Posterior cingulate gyrus (tissue), 11 donors: Measurements from ENCODE around the gene KCNS1.
"Not testable (repeated sequence)": the region's sequence is repeated elsewhere in the genome, so short reads cannot be mapped to it uniquely, and the experiment has no call there.

ENCODE experiments used
- DNase-seq, 10 donors: peaks; one replicate each; pipeline versions ENCODE4 v3.0.0 to v3.0.0-alpha.2; 2020 to 2021; ENCODE audit warnings: mixed read lengths in 3 of 10
- intact Hi-C: fragments of 100-400 bp; cut with DNase I; formaldehyde crosslinking; loops from one replicate; pipeline ENCODE4 v1.15.1; 2023

KCNS1 gene

DNA sequence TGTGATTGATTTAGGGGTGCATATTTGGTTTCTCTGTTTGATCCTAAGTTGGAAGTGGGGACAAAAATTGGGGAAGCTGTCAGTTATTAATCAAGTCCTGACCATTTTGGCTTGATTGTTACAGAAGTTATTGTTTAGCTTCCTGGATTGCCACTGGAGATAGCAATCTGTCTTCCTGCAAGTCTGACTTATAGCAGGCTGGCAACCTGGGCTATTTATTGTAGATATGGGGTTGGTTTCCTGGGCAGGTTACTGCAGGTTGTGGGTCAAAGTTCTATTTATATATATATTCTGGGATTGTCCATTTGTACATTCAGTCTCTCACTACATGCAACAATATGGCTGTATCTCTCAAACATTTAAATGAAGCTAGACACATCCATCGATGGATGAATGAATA is 17.8 kb downstream of the KCNS1 start:
- intact Hi-C loops: no loop called here
- DNase-seq: no peak

GRCh38 chr20:45082468-45082867 is 18.5 kb downstream of the KCNS1 start:
- intact Hi-C loops: no loop called here

GRCh38 chr20:45080867-45081624 is 19.9 kb downstream of the KCNS1 start:
- DNase-seq: no peak
- intact Hi-C loops: no loop called here

More at GRCh38 chr20:45082468-45082867, 18.5 kb downstream of the KCNS1 start:
- no peak for DNase-seq

- intact Hi-C loops: no loop called here
- no peak for DNase-seq
Measured at GRCh38 chr20:45077559-45077958, 23.4 kb downstream of the KCNS1 start.

- no peak for DNase-seq
- intact Hi-C loops: no loop called here
Measured at GRCh38 chr20:45073221-45073620, 27.7 kb downstream of the KCNS1 start.

GRCh38 chr20:45072066-45072465 is 28.9 kb downstream of the KCNS1 start:
- DNase-seq: no peak
- intact Hi-C loops: no loop called here

- no peak for DNase-seq
- intact Hi-C loops: no loop called here
Measured at GRCh38 chr20:45070932-45071632, 29.8 kb downstream of the KCNS1 start.

GRCh38 chr20:45069261-45069660 is 31.7 kb downstream of the KCNS1 start:
- no peak for DNase-seq
- intact Hi-C loops: no loop called here

DNA sequence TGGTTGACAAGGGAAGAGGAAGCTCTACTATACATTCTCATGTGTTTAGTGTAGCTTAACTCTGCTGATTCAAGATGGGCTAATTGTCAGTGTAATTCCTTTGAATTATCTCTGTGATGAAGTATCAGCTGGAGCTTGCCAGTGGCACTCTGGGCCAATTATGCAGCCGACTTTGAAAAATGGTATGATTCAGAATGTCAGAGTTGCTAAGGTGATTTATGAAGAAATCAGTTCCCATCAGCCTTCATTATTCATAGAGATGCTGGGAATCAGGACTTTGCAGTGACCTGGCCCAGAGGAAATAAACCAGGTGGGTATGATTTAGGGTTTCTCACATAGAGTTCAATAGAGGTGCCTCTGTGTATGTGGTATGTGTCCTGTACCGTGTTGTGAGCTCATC is 33.4 kb downstream of the KCNS1 start:
- intact Hi-C loops: no loop called here
- DNase-seq: no peak

GRCh38 chr20:45067087-45067486 is 33.8 kb downstream of the KCNS1 start:
- DNase-seq: no peak
- intact Hi-C loops: no loop called here

DNA sequence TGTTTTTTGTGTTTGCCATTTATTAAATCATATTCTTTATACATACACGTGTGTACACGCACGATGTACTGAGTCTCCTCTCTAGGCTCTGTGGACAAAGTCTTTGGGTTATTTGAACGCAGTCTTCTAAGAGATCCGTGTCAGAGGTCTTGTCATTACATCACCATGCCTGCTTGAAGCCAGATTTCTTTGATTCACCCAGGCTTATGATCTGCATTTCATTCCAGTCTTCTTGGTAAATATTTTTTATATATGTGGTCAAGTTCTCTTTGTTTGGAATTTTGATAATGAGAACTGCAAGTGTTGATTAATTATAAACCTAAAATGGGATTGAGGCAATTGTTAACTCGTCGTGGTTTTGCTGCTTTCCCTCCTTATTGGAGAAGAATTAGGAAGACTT is 34.6 kb downstream of the KCNS1 start:
- no peak for DNase-seq
- intact Hi-C loops: no loop called here

DNA sequence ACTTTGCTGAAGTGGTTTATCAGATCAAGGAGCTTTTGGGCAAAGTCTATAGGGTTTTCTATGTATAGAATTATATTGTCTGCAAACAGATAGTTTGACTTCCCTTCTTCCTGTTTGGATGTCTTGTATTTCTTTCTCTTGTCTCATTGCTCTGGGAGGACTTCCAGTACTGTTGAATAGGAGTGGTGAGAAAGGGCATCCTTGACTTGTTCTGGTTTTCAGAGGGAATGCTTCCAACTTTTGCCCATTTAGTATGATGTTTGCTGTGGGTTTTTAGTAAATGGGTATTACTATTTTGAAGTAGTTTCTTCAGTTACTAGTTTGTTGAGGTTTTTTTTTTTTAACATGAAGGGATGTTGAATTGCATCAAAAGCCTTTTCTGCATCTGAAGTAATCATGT is 36.1 kb downstream of the KCNS1 start:
- no peak for DNase-seq
- intact Hi-C loops: no loop called here

DNA sequence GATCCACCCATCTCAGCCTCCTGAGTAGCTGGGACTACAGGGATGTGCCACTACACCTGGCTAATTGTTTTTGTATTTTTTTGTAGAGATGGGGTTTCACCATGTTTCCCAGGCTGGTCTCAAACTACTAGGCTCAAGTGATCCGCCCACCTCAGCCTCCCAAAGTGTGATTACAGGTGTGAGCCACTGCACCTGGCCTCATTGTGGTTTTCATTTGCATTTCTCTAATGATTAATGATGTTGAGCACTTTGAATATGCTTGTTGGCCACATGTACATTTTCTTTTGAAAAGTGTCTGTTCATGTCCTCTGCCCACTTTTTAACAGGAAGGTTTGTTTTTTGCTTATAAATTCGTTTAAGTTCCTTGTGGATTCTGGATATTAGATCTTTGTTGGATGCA is 37.8 kb downstream of the KCNS1 start:
- DNase-seq, intact Hi-C loops: not testable (repeated sequence)

DNA sequence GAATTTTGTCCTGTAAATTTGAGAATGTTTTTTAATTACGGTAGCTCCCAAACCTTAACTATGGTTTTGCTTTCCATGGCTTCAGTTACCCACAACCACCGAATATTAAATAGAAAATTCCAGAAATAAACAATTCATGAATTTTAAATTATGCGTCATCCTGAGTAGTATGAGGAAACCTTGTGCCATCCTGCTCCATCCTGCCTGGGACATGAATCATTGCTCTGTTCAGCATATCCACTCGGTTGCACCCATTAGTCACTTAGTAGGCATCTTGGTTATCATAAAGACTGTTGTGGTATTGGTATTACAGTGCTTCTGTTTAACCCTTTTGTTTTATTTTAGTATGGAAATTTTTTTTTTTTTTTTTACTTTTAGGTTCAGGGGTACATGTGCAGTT is 39.7 kb downstream of the KCNS1 start:
- DNase-seq: no peak
- intact Hi-C loops: no loop called here

DNA sequence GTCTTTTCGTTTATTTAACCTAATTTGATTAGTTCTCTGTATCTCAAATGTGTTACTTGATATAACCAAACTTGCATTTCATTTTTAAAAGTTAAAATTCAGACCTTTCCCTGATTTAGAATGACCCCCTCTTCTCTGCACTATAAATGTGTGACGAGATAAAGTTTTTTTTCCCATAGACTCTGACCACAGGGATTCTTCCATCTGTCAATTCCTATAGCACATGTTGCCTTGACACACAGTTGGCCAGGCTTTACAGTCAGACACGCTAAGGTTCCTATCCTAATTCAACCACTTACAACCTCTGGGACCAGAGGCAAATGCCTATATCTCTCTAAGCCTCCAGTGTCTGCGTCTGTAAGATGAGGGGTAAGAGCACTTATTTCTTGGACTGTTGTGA is 40.6 kb downstream of the KCNS1 start:
- intact Hi-C loops: no loop called here
- no peak for DNase-seq

DNA sequence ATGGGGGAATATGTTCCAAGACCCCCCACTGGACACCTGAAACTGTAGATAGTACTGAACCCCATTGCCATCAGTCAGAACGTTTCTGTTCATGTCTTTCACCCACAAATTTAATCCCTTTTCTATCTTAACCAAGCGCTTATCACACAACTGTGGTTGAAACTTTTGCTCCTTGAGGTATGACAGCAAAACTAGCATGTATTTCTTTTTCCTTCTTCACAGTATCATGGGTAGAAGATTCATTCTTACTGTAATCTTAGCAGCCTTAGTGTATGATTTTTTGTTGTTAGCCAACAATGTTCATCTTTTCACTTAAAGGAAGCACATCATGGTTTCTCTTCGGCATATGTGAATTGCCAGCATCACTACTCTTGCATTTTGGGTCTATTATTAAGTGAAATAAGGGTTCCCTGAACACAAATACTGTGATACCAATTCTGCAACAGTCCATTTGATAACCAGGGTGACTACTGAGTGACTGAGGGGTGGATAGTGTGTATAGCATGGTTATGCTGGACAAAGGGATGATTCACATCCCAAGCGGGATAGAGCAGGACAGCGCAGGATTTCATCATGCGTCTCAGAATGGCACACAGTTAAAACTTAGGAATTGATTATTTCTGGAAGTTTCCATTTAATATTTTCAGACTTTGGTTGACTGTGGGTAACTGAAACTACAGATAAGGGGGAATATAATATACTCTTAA is 41.8 kb downstream of the KCNS1 start:
- intact Hi-C loops: no loop called here
- peak in 3 of 10 donors; percentile 24 to 36 (median 25) for DNase-seq

GRCh38 chr20:45058168-45058850 is 42.6 kb downstream of the KCNS1 start:
- intact Hi-C loops: no loop called here
- no peak for DNase-seq

DNA sequence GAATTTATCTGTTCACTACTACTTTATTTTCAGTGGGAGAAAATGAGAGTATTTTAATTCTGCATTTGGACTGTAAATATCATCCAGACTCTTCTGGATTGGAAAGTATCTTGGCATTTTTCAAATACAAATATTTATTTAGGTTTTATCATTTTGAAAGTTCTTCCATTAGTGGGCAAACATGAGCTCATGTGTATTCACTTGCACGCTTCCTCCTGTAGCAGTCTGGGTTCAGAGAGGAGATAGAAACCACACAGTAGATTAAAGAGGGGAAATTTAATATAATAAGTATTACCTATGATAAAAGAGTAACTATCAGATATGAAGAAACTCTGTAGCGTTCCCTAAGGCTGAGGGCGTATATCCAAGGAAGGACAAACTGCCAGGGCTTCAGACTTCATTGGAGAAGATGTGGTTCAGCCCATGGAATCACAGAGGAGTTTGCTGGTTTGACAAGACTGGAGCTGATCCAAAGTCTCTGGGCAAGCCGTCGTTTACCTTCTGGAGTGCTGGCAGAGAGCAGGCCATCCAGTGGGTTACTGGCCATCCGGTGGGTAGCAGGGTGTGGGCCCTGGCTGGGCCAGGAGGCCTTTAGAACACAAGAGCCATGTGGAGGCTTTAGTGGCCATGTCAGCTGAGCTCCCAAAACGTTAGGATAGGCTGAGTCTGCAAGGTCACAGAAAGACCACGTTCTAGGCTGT is 44.3 kb downstream of the KCNS1 start:
- no peak for DNase-seq
- intact Hi-C loops: no loop called here

DNA sequence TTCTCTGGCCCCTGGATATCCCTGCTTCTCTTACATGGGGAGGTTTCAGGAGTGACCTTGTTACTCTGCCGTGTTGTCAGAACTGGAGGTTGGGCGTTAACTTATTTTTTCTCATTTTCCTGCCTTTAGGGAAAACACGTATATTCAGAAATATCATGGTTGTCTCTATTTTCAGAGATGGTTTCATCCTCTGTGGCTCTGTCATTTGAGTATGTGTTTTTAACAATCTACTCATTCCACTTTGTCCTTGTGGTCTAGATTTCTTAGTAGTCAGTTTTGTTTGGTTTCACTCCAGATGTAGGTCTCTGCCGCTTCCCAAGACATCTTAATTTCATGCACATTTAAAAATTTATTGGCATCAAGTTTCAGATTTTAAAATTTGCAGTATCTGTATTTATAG is 45.9 kb downstream of the KCNS1 start:
- no peak for DNase-seq
- intact Hi-C loops: no loop called here
